Mesendoderm (in vitro differentiated cells): ENCODE data around the gene PDE9A.
A peak's percentile ranks its signal among the peaks of the same experiment; 100 is the strongest.
"Not testable (repeated sequence)": the region's sequence is repeated elsewhere in the genome, so short reads cannot be mapped to it uniquely, and the experiment has no call there.

Source experiments
- DNase-seq: peaks from one replicate; pipeline ENCODE4 v3.0.0; 2013
- H2AK5ac ChIP-seq: 2 replicates; pipeline ENCODE4 v1.6.1; 2013; ENCODE audit warnings: low read length, inconsistent platforms
- H2BK120ac ChIP-seq: 2 replicates; pipeline ENCODE4 v1.6.1; 2013; ENCODE audit warnings: low read depth, mild to moderate bottlenecking, low read length, moderate library complexity, mixed read lengths
- H2BK15ac ChIP-seq: replicated peaks from 2 replicates; pipeline ENCODE4 v1.6.1; 2013; ENCODE audit warnings: low read depth, mild to moderate bottlenecking, moderate library complexity
- H2BK5ac ChIP-seq: 2 replicates; pipeline ENCODE4 v1.6.1; 2013; ENCODE audit warnings: low read length, inconsistent platforms
- H3K18ac ChIP-seq: 2 replicates; pipeline ENCODE4 v1.6.1; 2013; ENCODE audit warnings: mild to moderate bottlenecking, low read length, mixed read lengths
- H3K23ac ChIP-seq: one replicate; pipeline ENCODE4 v1.6.1; 2013; ENCODE audit warnings: low read length
- H3K27ac ChIP-seq: 2 replicates; pipeline ENCODE4 v1.5.1; 2013; ENCODE audit warnings: low read depth, mild to moderate bottlenecking, inconsistent platforms, low read length, moderate library complexity
- H3K27me3 ChIP-seq: 2 replicates; pipeline ENCODE4 v1.6.1; 2013; ENCODE audit warnings: low read length, control low read depth, mild to moderate bottlenecking, inconsistent platforms; ENCODE audit not compliant: insufficient read depth, poor library complexity
- H3K36me3 ChIP-seq: 2 replicates; pipeline ENCODE4 v1.6.1; 2013; ENCODE audit warnings: low read length, inconsistent platforms; ENCODE audit not compliant: control insufficient read depth, insufficient read depth
- H3K4ac ChIP-seq: one replicate; pipeline ENCODE4 v1.6.1; 2013; ENCODE audit warnings: low read depth, mild to moderate bottlenecking, low read length, moderate library complexity
- H3K4me1 ChIP-seq: 2 replicates; pipeline ENCODE4 v1.6.1; 2013; ENCODE audit warnings: low read depth, low read length, inconsistent platforms; ENCODE audit not compliant: control insufficient read depth
- H3K4me2 ChIP-seq: 2 replicates; pipeline ENCODE4 v1.6.1; 2013; ENCODE audit warnings: low read length
- H3K4me3 ChIP-seq: 2 replicates; pipeline ENCODE4 v1.5.1; 2013; ENCODE audit warnings: mild to moderate bottlenecking, low read length
- H3K56ac ChIP-seq: one replicate; pipeline ENCODE4 v1.6.1; 2013; ENCODE audit warnings: low read length
- H3K79me1 ChIP-seq: 2 replicates; pipeline ENCODE4 v1.6.1; 2013; ENCODE audit warnings: low read length, inconsistent platforms
- H3K79me2 ChIP-seq: 2 replicates; pipeline ENCODE4 v1.6.1; 2013; ENCODE audit warnings: mild to moderate bottlenecking, low read length; ENCODE audit not compliant: control insufficient read depth, insufficient read depth
- H3K9ac ChIP-seq: 2 replicates; pipeline ENCODE4 v1.6.1; 2013; ENCODE audit warnings: low read length, inconsistent platforms
- H4K5ac ChIP-seq: one replicate; pipeline ENCODE4 v1.6.1; 2013; ENCODE audit warnings: low read length
- H4K8ac ChIP-seq: one replicate; pipeline ENCODE4 v1.6.1; 2013; ENCODE audit warnings: low read depth, mild to moderate bottlenecking, control low read depth, low read length, moderate library complexity
- WGBS: extraction: QIAGEN DNeasy Blood & Tissue Kit; methylation state at CpG from one replicate; pipeline ENCODE4 v1.1.7; 2013; ENCODE audit warnings: low lambda C conversion rate, missing lambda C conversion rate; ENCODE audit not compliant: insufficient coverage; ENCODE audit errors: extremely low coverage; 5-methylcytosine and 5-hydroxymethylcytosine counted together

PDE9A gene

GRCh38 chr21:42611852-42612251 is 41.6 kb upstream of the PDE9A start:
- Histone ChIP-seq H3K27ac (no peak overlapping the region), H3K9ac (no peak overlapping the region), H2BK5ac (no peak overlapping the region), H4K8ac (no peak overlapping the region), H3K4ac (no peak overlapping the region), H3K23ac (no peak overlapping the region), H3K79me1 (no peaks in the 10 kb centered on the region), H3K56ac (no peak overlapping the region), H2BK120ac (no peak overlapping the region), H3K4me2 (no peak overlapping the region), H4K5ac (no peak overlapping the region), H3K4me3 (no peak overlapping the region), H3K18ac (no peak overlapping the region), H3K4me1 (no peaks in the 10 kb centered on the region), H3K36me3 (no peaks in the 10 kb centered on the region), H3K27me3 (no peaks in the 10 kb centered on the region), H2BK15ac (no peak overlapping the region), H3K79me2 (no peaks in the 10 kb centered on the region), H2AK5ac (no peak overlapping the region)
- DNase-seq = no peak
- WGBS = no CpG with 5 or more reads among the region's 3 CpGs

- Histone ChIP-seq H3K27me3 (no peaks in the 10 kb centered on the region), H3K79me1 (no peaks in the 10 kb centered on the region), H3K36me3 (no peaks in the 10 kb centered on the region), H3K4ac (no peak overlapping the region), H2BK5ac (no peak overlapping the region), H3K79me2 (no peaks in the 10 kb centered on the region), H3K18ac (no peak overlapping the region), H3K27ac (no peak overlapping the region), H3K23ac (no peak overlapping the region), H3K4me3 (no peak overlapping the region), H2BK120ac (no peak overlapping the region), H2BK15ac (no peak overlapping the region), H3K4me1 (no peaks in the 10 kb centered on the region), H4K5ac (no peak overlapping the region), H4K8ac (no peak overlapping the region), H2AK5ac (no peak overlapping the region), H3K56ac (no peak overlapping the region), H3K9ac (no peak overlapping the region), H3K4me2 (no peak overlapping the region)
- DNase-seq = no peak
- WGBS = no CpG with 5 or more reads among the region's 1 CpG
Observed at GRCh38 chr21:42612390-42612789, 41.0 kb upstream of the PDE9A start.

GRCh38 chr21:42613756-42614155 is 39.7 kb upstream of the PDE9A start:
- Histone ChIP-seq H2BK5ac (no peak overlapping the region), H4K5ac (no peak overlapping the region), H4K8ac (no peak overlapping the region), H3K36me3 (no peaks in the 10 kb centered on the region), H3K56ac (no peak overlapping the region), H2AK5ac (no peak overlapping the region), H3K4me3 (no peak overlapping the region), H3K27me3 (no peaks in the 10 kb centered on the region), H3K9ac (no peak overlapping the region), H3K4me1 (no peaks in the 10 kb centered on the region), H3K18ac (no peak overlapping the region), H3K4me2 (no peak overlapping the region), H3K79me1 (no peaks in the 10 kb centered on the region), H3K27ac (no peak overlapping the region), H3K23ac (no peak overlapping the region), H3K79me2 (no peaks in the 10 kb centered on the region), H3K4ac (no peak overlapping the region), H2BK120ac (no peak overlapping the region), H2BK15ac (no peak overlapping the region)
- WGBS = no CpG with 5 or more reads among the region's 5 CpGs
- DNase-seq = no peak

DNA sequence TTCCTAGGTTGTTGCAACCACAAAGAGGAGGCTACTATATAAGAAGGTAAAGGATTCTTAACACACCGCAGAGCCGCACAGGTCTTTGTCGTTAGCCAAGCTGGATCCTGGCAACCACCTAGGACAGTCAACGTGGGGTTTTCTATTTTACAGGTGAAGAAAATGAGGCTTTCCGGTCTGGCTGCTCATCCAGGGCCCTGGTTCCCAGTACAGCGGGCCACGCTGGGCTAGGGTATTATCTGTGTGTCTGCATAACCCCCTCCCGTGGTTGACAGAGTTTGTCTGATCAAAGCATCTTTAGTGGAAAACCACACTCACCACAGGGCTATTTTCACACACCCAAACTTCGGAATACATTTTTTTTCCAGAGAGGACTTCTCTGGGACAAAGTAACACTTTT is 39.0 kb upstream of the PDE9A start:
- Histone ChIP-seq H3K36me3 (no peaks in the 10 kb centered on the region), H3K56ac (no peak overlapping the region), H2BK5ac (no peak overlapping the region), H3K4me1 (no peaks in the 10 kb centered on the region), H3K9ac (no peak overlapping the region), H3K27ac (no peak overlapping the region), H3K4me3 (no peak overlapping the region), H3K23ac (no peak overlapping the region), H3K4me2 (no peak overlapping the region), H4K8ac (no peak overlapping the region), H3K18ac (no peak overlapping the region), H3K27me3 (no peaks in the 10 kb centered on the region), H3K79me1 (no peaks in the 10 kb centered on the region), H3K4ac (no peak overlapping the region), H3K79me2 (no peaks in the 10 kb centered on the region), H2BK120ac (no peak overlapping the region), H4K5ac (no peak overlapping the region), H2AK5ac (no peak overlapping the region), H2BK15ac (no peak overlapping the region)
- DNase-seq = no peak
- no CpG with 5 or more reads among the region's 9 CpGs for WGBS

GRCh38 chr21:42614811-42615351 is 38.5 kb upstream of the PDE9A start:
- Histone ChIP-seq H3K9ac (no peak overlapping the region), H3K4me3 (no peak overlapping the region), H4K8ac (no peak overlapping the region), H3K23ac (no peak overlapping the region), H2BK15ac (no peak overlapping the region), H3K56ac (no peak overlapping the region), H4K5ac (no peak overlapping the region), H3K27ac (no peak overlapping the region), H2AK5ac (no peak overlapping the region), H3K18ac (no peak overlapping the region), H3K4me2 (no peak overlapping the region), H3K79me2 (no peaks in the 10 kb centered on the region), H3K4me1 (no peaks in the 10 kb centered on the region), H3K27me3 (no peaks in the 10 kb centered on the region), H3K36me3 (no peaks in the 10 kb centered on the region), H2BK120ac (no peak overlapping the region), H3K79me1 (no peaks in the 10 kb centered on the region), H2BK5ac (no peak overlapping the region), H3K4ac (no peak overlapping the region)
- WGBS = no CpG with 5 or more reads among the region's 14 CpGs
- DNase-seq = peak; percentile 75

DNA sequence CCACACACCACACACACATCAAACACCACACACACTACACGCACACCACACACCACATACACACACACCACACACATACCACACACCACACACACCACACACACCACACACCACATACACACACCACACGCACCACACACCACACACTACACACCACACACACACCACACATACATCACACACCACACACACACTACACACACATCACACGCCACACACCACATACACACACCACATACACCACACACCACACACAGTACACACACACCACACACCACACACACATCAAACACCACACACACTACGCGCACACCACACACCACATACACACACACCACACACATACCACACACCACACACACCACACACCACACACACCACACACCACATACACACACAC is 38.0 kb upstream of the PDE9A start:
- H3K4me1 ChIP-seq, H3K9ac ChIP-seq, H4K8ac ChIP-seq, H3K4me2 ChIP-seq, H3K4ac ChIP-seq, H4K5ac ChIP-seq, H3K36me3 ChIP-seq, H3K27me3 ChIP-seq, H3K23ac ChIP-seq, H3K79me1 ChIP-seq, H3K79me2 ChIP-seq, H3K56ac ChIP-seq, H3K4me3 ChIP-seq, H2BK5ac ChIP-seq, H2BK15ac ChIP-seq, H2AK5ac ChIP-seq, DNase-seq, H3K27ac ChIP-seq, H2BK120ac ChIP-seq, H3K18ac ChIP-seq: not testable (repeated sequence)
- WGBS = 100% methylated on average over 2 of the region's 5 CpGs
